Measurements from ENCODE around the gene SSBP2. TPM values are rescaled to one million over a fixed set of nuclear protein-coding genes. Genes with fewer than 3 reads are reported as not detected.

The SSBP2 gene
- total RNA-seq, 2 donors from 2014 or later = 18.1 to 31.4 TPM

DNA sequence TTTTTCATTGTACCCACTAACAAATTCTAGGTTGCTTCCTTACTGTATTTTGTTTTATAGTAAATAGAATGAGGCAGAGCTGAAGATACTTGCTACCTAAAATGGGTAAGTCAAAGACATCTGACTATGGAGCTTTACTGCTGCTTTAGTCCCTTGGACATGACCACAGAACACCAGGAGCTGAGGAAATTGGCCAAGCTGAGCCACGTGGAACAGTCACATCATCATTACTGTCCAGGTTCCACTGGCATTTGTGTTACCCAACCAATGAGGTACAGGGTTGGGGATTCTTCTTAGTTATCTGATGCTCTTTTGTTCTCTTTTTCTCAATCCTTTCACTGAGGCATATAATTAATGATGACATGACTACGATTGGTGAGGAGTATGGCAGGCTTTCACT, 47.1 kb downstream of the SSBP2 start:
- TF ChIP-seq CTCF (IDR thresholded peaks at IDR 0.05) (no peak), POLR2A (IDR thresholded peaks at IDR 0.05) (no peak)
- H3K36me3 ChIP-seq (replicated peaks in 1 of 2; ENCODE audit: insufficient read depth in 1 of 2, low read depth in 2 of 2) = no peaks in the 10 kb centered on the region
- no peak overlapping the region for H3K4me3 ChIP-seq
- intact Hi-C loops (cut with DNase I) = no loop called here
- H3K4me1 ChIP-seq = peaks cover 11% of the 10 kb centered on the region
- H3K27ac ChIP-seq = no peak overlapping the region
- H3K9me3 ChIP-seq = no peaks in the 10 kb centered on the region
- ATAC-seq (no peak), DNase-seq (no peak)
- H3K27me3 ChIP-seq = no peaks in the 10 kb centered on the region
- WGBS, 2 donors = 79 to 89% methylated on average over 2 of the region's 2 CpGs

DNA sequence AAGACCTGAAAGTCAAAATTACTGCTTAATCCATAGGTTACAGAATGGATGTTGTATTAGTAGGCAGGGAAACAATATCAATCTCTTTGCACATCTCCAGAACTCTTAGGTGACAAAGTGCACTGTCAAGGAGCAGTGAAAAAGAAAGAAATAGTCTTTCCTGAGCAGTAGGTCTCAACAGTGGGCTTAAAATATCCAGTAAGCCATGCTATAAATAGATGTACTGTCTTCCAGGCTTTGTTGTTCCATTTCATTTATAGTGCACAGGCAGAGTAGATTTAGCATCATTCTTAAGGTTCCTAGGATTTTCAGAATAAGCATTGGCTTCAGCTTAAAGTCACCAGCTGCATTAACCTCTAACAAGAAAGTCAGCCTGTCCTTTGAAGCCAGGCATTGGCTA, 50.7 kb downstream of the SSBP2 start:
- no peak overlapping the region for H3K4me3 ChIP-seq

GRCh38 chr5:81698813-81699212, 52.1 kb downstream of the SSBP2 start:
- H3K36me3 ChIP-seq (replicated peaks in 1 of 2; ENCODE audit: insufficient read depth in 1 of 2, low read depth in 2 of 2) = no peaks in the 10 kb centered on the region
- H3K9me3 ChIP-seq = no peaks in the 10 kb centered on the region
- H3K27me3 ChIP-seq = no peaks in the 10 kb centered on the region
- TF ChIP-seq CTCF (IDR thresholded peaks at IDR 0.05) = no peak
- no peak for DNase-seq
- H3K4me1 ChIP-seq = no peaks in the 10 kb centered on the region
- no peak for ATAC-seq
- intact Hi-C loops (cut with DNase I) = no loop called here
- no peak overlapping the region for H3K4me3 ChIP-seq
- H3K27ac ChIP-seq = no peak overlapping the region
- WGBS, 2 donors = 94 to 96% methylated on average over 2 of the region's 2 CpGs

More for the DNA sequence above, 50.7 kb downstream of the SSBP2 start:
- intact Hi-C loops (cut with DNase I) = no loop called here
- Histone ChIP-seq H3K36me3 (replicated peaks in 1 of 2; ENCODE audit: insufficient read depth in 1 of 2, low read depth in 2 of 2) (no peaks in the 10 kb centered on the region), H3K4me1 (no peaks in the 10 kb centered on the region), H3K9me3 (no peaks in the 10 kb centered on the region), H3K27ac (no peak overlapping the region), H3K27me3 (no peaks in the 10 kb centered on the region)
- no peak for ATAC-seq
- DNase-seq = no peak
- TF ChIP-seq POLR2A (IDR thresholded peaks at IDR 0.05) (no peak), CTCF (IDR thresholded peaks at IDR 0.05) (no peak)

DNA sequence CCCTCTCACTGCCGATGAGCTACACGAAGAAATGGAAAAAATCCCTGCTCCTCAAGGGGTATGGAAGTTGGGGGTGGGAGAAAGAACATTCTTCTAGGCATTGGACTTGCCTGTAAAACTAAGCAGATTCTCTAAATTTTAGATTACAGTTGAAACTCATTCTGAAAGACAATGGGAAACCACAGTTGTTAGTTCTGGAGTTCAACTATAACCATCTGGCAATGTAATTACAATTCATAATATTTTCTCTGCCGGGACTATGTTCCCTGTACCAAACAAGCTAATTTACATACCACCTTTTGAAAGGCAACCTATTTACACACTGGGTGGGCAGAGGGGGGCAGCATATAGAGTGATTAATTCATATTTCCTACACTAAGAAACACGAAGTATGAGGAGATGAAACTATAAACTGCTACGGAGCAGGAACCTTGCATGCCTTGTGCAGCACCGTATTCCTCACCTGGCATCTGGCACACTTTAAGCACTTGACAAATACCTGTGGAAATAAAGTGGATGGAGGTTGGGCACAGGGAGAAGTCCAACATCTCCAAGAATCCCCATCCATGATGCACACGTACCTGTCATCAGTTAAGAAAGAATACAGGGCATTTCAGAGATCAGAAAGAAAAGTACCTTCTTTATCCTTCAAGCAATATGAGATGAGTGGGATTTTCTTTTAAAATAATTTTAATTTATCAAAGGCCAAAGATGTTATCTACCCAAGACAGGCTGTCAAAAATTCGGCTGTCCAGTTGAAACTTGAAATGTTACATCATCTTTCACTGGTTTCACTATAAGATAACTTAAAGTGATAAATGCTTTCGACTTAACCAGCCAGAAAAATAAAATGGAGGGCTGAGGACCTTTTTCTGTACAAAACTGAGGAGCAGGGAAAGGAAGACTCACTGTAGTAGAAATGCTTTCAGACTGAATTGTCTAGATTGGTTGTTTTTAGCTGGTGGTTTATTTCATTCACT, 54.2 kb downstream of the SSBP2 start:
- TF ChIP-seq POLR2A (IDR thresholded peaks at IDR 0.05) (no peak), CTCF (IDR thresholded peaks at IDR 0.05) (no peak)
- Histone ChIP-seq H3K4me1 (no peaks in the 10 kb centered on the region), H3K36me3 (replicated peaks in 1 of 2; ENCODE audit: insufficient read depth in 1 of 2, low read depth in 2 of 2) (no peaks in the 10 kb centered on the region), H3K9me3 (no peaks in the 10 kb centered on the region), H3K27me3 (no peaks in the 10 kb centered on the region), H3K4me3 (no peak overlapping the region), H3K27ac (no peak overlapping the region)
- no peak for ATAC-seq
- intact Hi-C loops (cut with DNase I) = no loop called here
- 82 to 88% methylated on average over 9 of the region's 9 CpGs for WGBS, 2 donors
- DNase-seq = no peak

DNA sequence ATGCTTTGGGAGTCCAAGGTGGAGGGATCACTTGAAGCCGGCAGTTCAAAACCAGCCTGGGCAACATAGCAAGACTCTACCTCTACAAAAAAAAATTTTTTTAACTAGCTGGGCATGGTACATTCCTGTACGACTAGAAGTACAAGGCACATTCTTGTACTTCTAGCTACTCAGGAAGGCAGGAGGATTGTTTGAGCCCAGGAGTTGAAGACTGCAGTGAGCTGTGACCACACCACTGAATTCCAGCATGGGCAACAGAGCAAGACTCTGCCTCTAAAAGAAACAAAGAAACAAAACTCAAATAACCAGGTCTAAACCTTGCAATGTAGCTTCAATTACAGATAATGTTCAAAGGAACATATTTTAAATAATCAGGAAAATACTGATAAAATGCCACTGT, 56.2 kb downstream of the SSBP2 start:
- ATAC-seq = no peak
- DNase-seq = no peak
- Histone ChIP-seq H3K9me3 (no peaks in the 10 kb centered on the region), H3K27ac (no peak overlapping the region), H3K4me1 (no peaks in the 10 kb centered on the region), H3K4me3 (no peak overlapping the region), H3K36me3 (replicated peaks in 1 of 2; ENCODE audit: insufficient read depth in 1 of 2, low read depth in 2 of 2) (no peaks in the 10 kb centered on the region), H3K27me3 (no peaks in the 10 kb centered on the region)
- no peak for TF ChIP-seq POLR2A (IDR thresholded peaks at IDR 0.05)
- TF ChIP-seq CTCF (IDR thresholded peaks at IDR 0.05) = no peak
- intact Hi-C loops (cut with DNase I) = no loop called here
- WGBS, 2 donors = 84 to 91% methylated on average over 2 of the region's 2 CpGs
